Measurements from ENCODE around the gene PCNA.

GRCh38 chr20:5109276-5109675 lies 10.5 kb downstream of the PCNA start:
- TF ChIP-seq CTCF (IDR thresholded peaks at IDR 0.05) (no peak), POLR2A (IDR thresholded peaks at IDR 0.05) (no peak)

Measured in lower leg skin (tissue), 3 donors.